NAMALWA (cell line): ENCODE measurements around the gene SAMD4A.

Experiments used
- DNase-seq: peaks from one replicate; pipeline ENCODE4 v3.0.0-alpha.2; 2015; ENCODE audit warnings: low spot score

The SAMD4A gene

GRCh38 chr14:54685286-54685845, 118.4 kb downstream of the SAMD4A start:
- DNase-seq = no peak

- DNase-seq = no peak
Measured at GRCh38 chr14:54686219-54686870, 119.4 kb downstream of the SAMD4A start.

- no peak for DNase-seq
Measured at GRCh38 chr14:54686871-54687749, 120.2 kb downstream of the SAMD4A start.

- no peak for DNase-seq
Measured at GRCh38 chr14:54687750-54688119, 120.8 kb downstream of the SAMD4A start.

- DNase-seq = no peak
Measured at GRCh38 chr14:54688229-54688628, 121.3 kb downstream of the SAMD4A start.

GRCh38 chr14:54689928-54690327, 123.0 kb downstream of the SAMD4A start:
- DNase-seq = no peak

GRCh38 chr14:54690887-54691286, 124.0 kb downstream of the SAMD4A start:
- DNase-seq = no peak

GRCh38 chr14:54691525-54692283, 124.8 kb downstream of the SAMD4A start:
- DNase-seq = peak; percentile 34

GRCh38 chr14:54692284-54692772, 125.4 kb downstream of the SAMD4A start:
- DNase-seq = no peak

GRCh38 chr14:54693761-54694160, 126.8 kb downstream of the SAMD4A start:
- no peak for DNase-seq

- no peak for DNase-seq
Measured at GRCh38 chr14:54695196-54695595, 128.3 kb downstream of the SAMD4A start.

- DNase-seq = no peak
Measured at GRCh38 chr14:54697001-54697400, 130.1 kb downstream of the SAMD4A start.

- no peak for DNase-seq
Measured at GRCh38 chr14:54697803-54698202, 130.9 kb downstream of the SAMD4A start.

- DNase-seq = no peak
Measured at GRCh38 chr14:54698501-54698900, 131.6 kb downstream of the SAMD4A start.

GRCh38 chr14:54698966-54699530, 132.1 kb downstream of the SAMD4A start:
- no peak for DNase-seq

GRCh38 chr14:54699735-54700134, 132.8 kb downstream of the SAMD4A start:
- DNase-seq = no peak

- no peak for DNase-seq
Measured at GRCh38 chr14:54700717-54701116, 133.8 kb downstream of the SAMD4A start.

GRCh38 chr14:54702014-54702491, 135.1 kb downstream of the SAMD4A start:
- no peak for DNase-seq

- no peak for DNase-seq
Measured at GRCh38 chr14:54702492-54702891, 135.6 kb downstream of the SAMD4A start.

GRCh38 chr14:54703082-54703481, 136.2 kb downstream of the SAMD4A start:
- DNase-seq = no peak

GRCh38 chr14:54703724-54704123, 136.8 kb downstream of the SAMD4A start:
- no peak for DNase-seq

GRCh38 chr14:54704768-54705167, 137.8 kb downstream of the SAMD4A start:
- DNase-seq = no peak
